HepG2 (cell line): Measurements from ENCODE around the gene SAP30. TPM values are rescaled to one million over a fixed set of nuclear protein-coding genes. Genes with fewer than 3 reads are reported as not detected.

Experiments used
- ATAC-seq: fragments of 200-7000 bp; cut with Tn5 transposase; 3 replicates; pipeline ENCODE4 v1.9.1; 2020; ENCODE audit warnings: mild to moderate bottlenecking, moderate library complexity
- BruUV-seq: library from RNA; stranded (reverse); fragments of 400-500 nt; replicated peaks from 2 replicates; lab custom pipeline; 2021; lab: Mats Ljungman, UMichigan
- CTCF ChIA-PET: fragments of 300-600 bp; formaldehyde crosslinking; extraction: SDS; loops from one replicate; lab custom pipeline; 2021; ENCODE audit warnings: low total read pairs, inconsistent platforms, low intra/inter-chr PET ratio; lab: Yijun Ruan, JAX
- POLR2A ChIA-PET: fragments of 350-600 bp; sonication (Branson Sonifier 250); formaldehyde crosslinking; loops from one replicate; lab custom pipeline; 2020; ENCODE audit warnings: antibody characterized with exemption, inconsistent platforms; lab: Yijun Ruan, JAX
- DNase-seq: peaks from one replicate; pipeline ENCODE4 v3.0.0-alpha.2; 2015; ENCODE audit warnings: low spot score
- FAIRE-seq: peaks from 3 replicates; lab custom pipeline; 2011; peaks lifted over from hg19 to GRCh38; lab: Jason Lieb, UNC
- H2AFZ ChIP-seq: one replicate; pipeline ENCODE4 v1.6.1; 2011; ENCODE audit warnings: low read length, inconsistent platforms
- H3K27ac ChIP-seq: fragments of 300-600 bp; 3 replicates; pipeline ENCODE4 v1.8.0; 2011; ENCODE audit warnings: mixed run types, mild to moderate bottlenecking, mixed read lengths, low read length, inconsistent platforms; ENCODE audit not compliant: insufficient read depth; ENCODE audit errors: extremely low read length
- H3K27me3 ChIP-seq, 2 experiments: fragments of 200-600 bp in 1 of 2; 2 replicates in 1 of 2; 3 replicates in 1 of 2; pipeline versions ENCODE4 v1.6.0 to v1.8.0; 2011; ENCODE audit warnings: low read length in 2 of 2, mild to moderate bottlenecking in 2 of 2, moderate library complexity in 2 of 2, inconsistent platforms in 1 of 2; ENCODE audit not compliant: insufficient read depth in 2 of 2, control insufficient read depth in 1 of 2
- H3K36me3 ChIP-seq, 2 experiments: fragments of 200-600 bp in 1 of 2; replicated peaks in 1 of 2; 2 replicates in 1 of 2; 3 replicates in 1 of 2; pipeline versions ENCODE4 v1.5.1 to v1.8.0; 2011; ENCODE audit warnings: low read length in 2 of 2, inconsistent platforms in 1 of 2; ENCODE audit not compliant: insufficient read depth in 2 of 2, control insufficient read depth in 1 of 2
- H3K4me1 ChIP-seq: 2 replicates; pipeline ENCODE4 v1.5.1; 2012; ENCODE audit warnings: low read length, inconsistent platforms; ENCODE audit not compliant: insufficient read depth
- H3K4me2 ChIP-seq: 2 replicates; pipeline ENCODE4 v1.6.0; 2011; ENCODE audit warnings: low read depth, low read length, inconsistent platforms
- H3K4me3 ChIP-seq, 3 experiments: fragments of 200-600 bp in 1 of 3; sonication (generic), shearing (Covaris generic) in 1 of 3; replicated peaks in 1 of 3; 2 replicates each; pipeline ENCODE4 v1.5.1; 2011 to 2016; ENCODE audit warnings: low read length in 3 of 3, inconsistent platforms in 2 of 3, low read depth in 2 of 3, mild to moderate bottlenecking in 2 of 3, control low read depth in 1 of 3, mixed read lengths in 1 of 3; ENCODE audit not compliant: insufficient read depth in 1 of 3
- H3K79me2 ChIP-seq: one replicate; pipeline ENCODE4 v1.6.1; 2011; ENCODE audit warnings: low read length, inconsistent platforms; ENCODE audit not compliant: insufficient read depth
- H3K9ac ChIP-seq: 2 replicates; pipeline ENCODE4 v1.6.0; 2011; ENCODE audit warnings: mild to moderate bottlenecking, low read depth, low read length, inconsistent platforms; ENCODE audit not compliant: insufficient read depth
- H3K9me3 ChIP-seq: 2 replicates; pipeline ENCODE4 v1.5.1; 2012; ENCODE audit warnings: mild to moderate bottlenecking, low read length
- H4K20me1 ChIP-seq: 2 replicates; pipeline ENCODE4 v1.6.0; 2011; ENCODE audit warnings: inconsistent platforms, mild to moderate bottlenecking, low read length, moderate library complexity; ENCODE audit not compliant: insufficient read depth
- GATAD2A ChIP-seq: IDR thresholded peaks from 2 replicates; pipeline ENCODE4 v1.6.1; 2016
- JUN ChIP-seq: sonication (generic); formaldehyde crosslinking; IDR thresholded peaks from 2 replicates; pipeline ENCODE4 v1.4.0; 2020; ENCODE audit warnings: mild to moderate bottlenecking, missing genetic modification reagents
- MAFK ChIP-seq, 2 experiments: IDR thresholded peaks in 1 of 2; conservative IDR thresholded peaks in 1 of 2; 2 replicates each; pipeline ENCODE4 v1.6.1; 2011; ENCODE audit warnings: improper control_type of control experiment in 2 of 2, low read length in 2 of 2
- MTA1 ChIP-seq: sonication (generic); formaldehyde crosslinking; IDR thresholded peaks from 2 replicates; pipeline ENCODE4 v1.4.0; 2020; ENCODE audit warnings: missing genetic modification reagents, mild to moderate bottlenecking, borderline replicate concordance
- SPEN ChIP-seq: sonication (generic); formaldehyde crosslinking; IDR thresholded peaks from 2 replicates; pipeline ENCODE4 v1.5.1; 2020; ENCODE audit warnings: low read depth, mild to moderate bottlenecking, missing genetic modification reagents
- ZBTB7B ChIP-seq: sonication (generic); formaldehyde crosslinking; IDR thresholded peaks from 2 replicates; pipeline ENCODE4 v1.4.0; 2020; ENCODE audit warnings: missing genetic modification reagents
- ZNF484 ChIP-seq: sonication (generic); formaldehyde crosslinking; IDR thresholded peaks from 2 replicates; pipeline ENCODE4 v1.5.1; 2020; ENCODE audit warnings: mild to moderate bottlenecking, low read depth, missing genetic modification reagents, borderline replicate concordance
- WGBS: methylation state at CpG from one replicate; pipeline ENCODE4 v1.1.6; 2017; ENCODE audit warnings: low lambda C conversion rate; 5-methylcytosine and 5-hydroxymethylcytosine counted together
- in situ Hi-C: cut with HindIII; loops from 2 replicates; pipeline ENCODE4 v1.10.0; 2017; ENCODE audit warnings: low pct_unique_long_range_greater_than_20kb; ENCODE audit not compliant: extremely low pct_ligation_motif_present
- intact Hi-C: fragments of 100-400 bp; cut with micrococcal nuclease; formaldehyde crosslinking; loops from one replicate; pipeline ENCODE4 v1.10.0; 2022; ENCODE audit not compliant: unreplicated experiment
- polyA plus RNA-seq, 8 experiments: library from polyadenylated mRNA; depleted of rRNA in 3 of 8; stranded (reverse) in 7 of 8; unstranded in 1 of 8; fragments of >200 nt; fragmentation: Illumina TruSeq in 4 of 8; extraction: Trizol in 4 of 8; gene quantifications; 2 replicates each; pipeline versions ENCODE4 v1.2.1 to v1.2.3, GENCODE V29; 2011 to 2016; ENCODE audit warnings: low read depth in 4 of 8, missing spikeins in 1 of 8, mixed read lengths in 1 of 8; ENCODE audit not compliant: insufficient read depth in 1 of 8
- total RNA-seq, 5 experiments: library from RNA; depleted of rRNA; stranded (reverse); fragments of >200 nt; fragmentation: Illumina TruSeq; extraction: Trizol; gene quantifications; 2 replicates each; pipeline ENCODE4 v1.2.3, GENCODE V29; 2016; ENCODE audit warnings: low read depth in 1 of 5
- TF ChIP-seq, protein P1 (sequence below): sonication (generic); formaldehyde crosslinking; IDR thresholded peaks from 2 replicates; pipeline ENCODE4 v1.5.0; 2020; ENCODE audit warnings: missing genetic modification reagents
- TF ChIP-seq, protein P2 (sequence below): sonication (generic); formaldehyde crosslinking; IDR thresholded peaks from 2 replicates; pipeline ENCODE4 v1.5.1; 2020; ENCODE audit warnings: mild to moderate bottlenecking, missing genetic modification reagents, borderline replicate concordance

Gene SAP30
- total and polyA plus RNA-seq, 2 of the 13 experiments (the other 11 are each of a cell fraction or from before 2014, with no cell fraction given): 14.2 to 25.1 TPM

DNA sequence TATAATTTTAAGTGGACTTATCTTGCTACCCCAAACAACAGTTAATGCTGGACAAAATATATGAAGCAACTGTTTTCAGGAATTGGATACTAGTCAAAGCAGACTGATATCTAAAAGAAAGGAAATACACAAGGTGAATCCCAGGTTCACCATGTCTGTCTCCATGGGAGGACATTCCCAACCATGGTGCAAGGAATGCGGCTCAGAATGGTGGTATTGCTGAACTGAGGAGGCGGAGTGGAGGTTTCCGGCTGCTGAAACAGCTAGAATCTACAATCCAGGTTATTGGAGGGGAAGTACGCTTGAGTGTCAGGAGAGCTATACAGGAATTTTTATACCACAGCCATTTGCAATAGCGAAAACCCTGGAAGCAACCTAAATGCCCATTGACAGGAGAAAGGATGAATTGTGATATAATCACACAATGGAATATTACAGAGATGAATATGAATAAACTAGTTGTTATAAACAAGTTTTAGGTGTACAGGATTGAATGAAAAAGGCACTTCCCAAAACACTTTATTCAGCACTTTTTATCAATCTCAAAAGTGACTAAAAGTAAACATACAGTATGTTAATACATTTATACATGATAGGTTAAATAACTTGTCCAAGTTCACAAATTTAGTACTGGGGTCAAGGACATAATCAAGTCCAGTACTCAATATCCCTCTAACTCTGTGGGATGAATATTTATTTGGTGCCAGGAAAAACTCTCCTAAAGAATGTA is 45.6 kb upstream of the SAP30 start:
- Histone ChIP-seq H3K4me2 (no peak overlapping the region), H3K79me2 (no peaks in the 10 kb centered on the region), H3K4me1 (no peaks in the 10 kb centered on the region), H3K9me3 (no peaks in the 10 kb centered on the region), H3K36me3 (peaks cover 0 to under 1% of the 10 kb centered on the region in 2 experiments; a peak in 1 of 5 replicates), H3K4me3 (no peak overlapping the region), H3K27me3 (no peaks in the 10 kb centered on the region), H3K27ac (no peak overlapping the region), H2AFZ (no peak overlapping the region), H3K9ac (no peak overlapping the region), H4K20me1 (no peaks in the 10 kb centered on the region)
- FAIRE-seq: no peak
- POLR2A ChIA-PET: interaction anchor here (1.6 kb wide), 1 partner anchor 9 kb away, joined by 5 read pairs; the partner anchor contains the start of gene HMGB2
- TF ChIP-seq, protein P1, sequence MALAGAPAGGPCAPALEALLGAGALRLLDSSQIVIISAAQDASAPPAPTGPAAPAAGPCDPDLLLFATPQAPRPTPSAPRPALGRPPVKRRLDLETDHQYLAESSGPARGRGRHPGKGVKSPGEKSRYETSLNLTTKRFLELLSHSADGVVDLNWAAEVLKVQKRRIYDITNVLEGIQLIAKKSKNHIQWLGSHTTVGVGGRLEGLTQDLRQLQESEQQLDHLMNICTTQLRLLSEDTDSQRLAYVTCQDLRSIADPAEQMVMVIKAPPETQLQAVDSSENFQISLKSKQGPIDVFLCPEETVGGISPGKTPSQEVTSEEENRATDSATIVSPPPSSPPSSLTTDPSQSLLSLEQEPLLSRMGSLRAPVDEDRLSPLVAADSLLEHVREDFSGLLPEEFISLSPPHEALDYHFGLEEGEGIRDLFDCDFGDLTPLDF (CRISPR knock-in tag): no peak
- peak in 1 of 2 experiments; percentile 40; a peak in 2 of 4 replicates for TF ChIP-seq MAFK (conservative IDR thresholded peaks at IDR 0.05 in 1 of 2, IDR thresholded peaks at IDR 0.05 in 1 of 2; ENCODE audit: low read length in 2 of 2)
- no peak for TF ChIP-seq GATAD2A (CRISPR knock-in tag)
- ATAC-seq: no peak
- BruUV-seq: no TSS peak
- in situ Hi-C loops: no loop called here
- intact Hi-C loops: no loop called here
- CTCF ChIA-PET: no interaction called here
- WGBS: 95% methylated on average over 5 of the region's 5 CpGs
- no peak for DNase-seq

DNA sequence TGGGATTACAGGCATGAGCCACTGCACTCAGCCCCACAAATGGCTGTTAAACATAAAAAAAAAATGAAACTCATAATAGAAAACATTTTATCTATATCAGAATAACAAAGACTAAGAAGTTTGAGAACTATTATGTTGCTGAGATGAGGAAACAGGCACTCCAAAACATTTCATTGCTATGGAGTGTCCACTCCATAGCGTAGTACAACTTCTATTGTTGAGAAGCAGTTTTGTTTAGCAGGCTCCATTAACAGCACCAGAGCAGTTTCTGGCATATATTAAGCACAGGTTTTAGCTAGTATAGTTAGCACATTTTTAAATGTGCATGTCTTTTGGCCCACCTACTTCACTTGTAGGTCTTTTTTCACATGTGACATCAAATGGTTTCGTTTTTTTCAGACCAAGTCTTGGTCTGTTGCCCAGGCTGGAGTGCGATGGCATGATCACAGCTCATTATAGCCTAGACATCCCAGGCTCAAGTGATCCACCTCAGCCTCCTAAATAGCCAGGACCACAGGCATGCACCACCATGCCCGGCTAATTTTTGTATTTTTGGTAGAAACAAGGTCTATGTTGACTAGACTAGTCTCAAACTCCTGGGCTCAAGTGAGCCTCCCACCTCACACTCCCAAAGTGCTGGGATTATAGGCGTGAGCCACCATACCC is 42.4 kb upstream of the SAP30 start:
- ChIA-PET CTCF (no interaction called here), POLR2A (no interaction called here)
- BruUV-seq: no TSS peak
- Histone ChIP-seq H2AFZ (no peak overlapping the region), H3K9ac (no peak overlapping the region), H4K20me1 (peaks cover 3% of the 10 kb centered on the region; the same call in 1 of the 2 replicates), H3K79me2 (peaks cover 18% of the 10 kb centered on the region), H3K9me3 (no peaks in the 10 kb centered on the region), H3K36me3 (peaks cover 0 to 13% of the 10 kb centered on the region in 2 experiments; a peak in 2 of 5 replicates), H3K4me2 (no peak overlapping the region), H3K4me3 (no peak overlapping the region), H3K27ac (no peak overlapping the region), H3K4me1 (peaks cover 12% of the 10 kb centered on the region), H3K27me3 (no peaks in the 10 kb centered on the region)
- WGBS: 99% methylated on average over 5 of the region's 5 CpGs
- in situ Hi-C loops (no loop called here), intact Hi-C loops (no loop called here)
- TF ChIP-seq JUN (CRISPR knock-in tag) (no peak), ZNF484 (no peak), ZBTB7B (CRISPR knock-in tag) (no peak), MTA1 (CRISPR knock-in tag) (no peak), SPEN (no peak)
- TF ChIP-seq, protein P2, sequence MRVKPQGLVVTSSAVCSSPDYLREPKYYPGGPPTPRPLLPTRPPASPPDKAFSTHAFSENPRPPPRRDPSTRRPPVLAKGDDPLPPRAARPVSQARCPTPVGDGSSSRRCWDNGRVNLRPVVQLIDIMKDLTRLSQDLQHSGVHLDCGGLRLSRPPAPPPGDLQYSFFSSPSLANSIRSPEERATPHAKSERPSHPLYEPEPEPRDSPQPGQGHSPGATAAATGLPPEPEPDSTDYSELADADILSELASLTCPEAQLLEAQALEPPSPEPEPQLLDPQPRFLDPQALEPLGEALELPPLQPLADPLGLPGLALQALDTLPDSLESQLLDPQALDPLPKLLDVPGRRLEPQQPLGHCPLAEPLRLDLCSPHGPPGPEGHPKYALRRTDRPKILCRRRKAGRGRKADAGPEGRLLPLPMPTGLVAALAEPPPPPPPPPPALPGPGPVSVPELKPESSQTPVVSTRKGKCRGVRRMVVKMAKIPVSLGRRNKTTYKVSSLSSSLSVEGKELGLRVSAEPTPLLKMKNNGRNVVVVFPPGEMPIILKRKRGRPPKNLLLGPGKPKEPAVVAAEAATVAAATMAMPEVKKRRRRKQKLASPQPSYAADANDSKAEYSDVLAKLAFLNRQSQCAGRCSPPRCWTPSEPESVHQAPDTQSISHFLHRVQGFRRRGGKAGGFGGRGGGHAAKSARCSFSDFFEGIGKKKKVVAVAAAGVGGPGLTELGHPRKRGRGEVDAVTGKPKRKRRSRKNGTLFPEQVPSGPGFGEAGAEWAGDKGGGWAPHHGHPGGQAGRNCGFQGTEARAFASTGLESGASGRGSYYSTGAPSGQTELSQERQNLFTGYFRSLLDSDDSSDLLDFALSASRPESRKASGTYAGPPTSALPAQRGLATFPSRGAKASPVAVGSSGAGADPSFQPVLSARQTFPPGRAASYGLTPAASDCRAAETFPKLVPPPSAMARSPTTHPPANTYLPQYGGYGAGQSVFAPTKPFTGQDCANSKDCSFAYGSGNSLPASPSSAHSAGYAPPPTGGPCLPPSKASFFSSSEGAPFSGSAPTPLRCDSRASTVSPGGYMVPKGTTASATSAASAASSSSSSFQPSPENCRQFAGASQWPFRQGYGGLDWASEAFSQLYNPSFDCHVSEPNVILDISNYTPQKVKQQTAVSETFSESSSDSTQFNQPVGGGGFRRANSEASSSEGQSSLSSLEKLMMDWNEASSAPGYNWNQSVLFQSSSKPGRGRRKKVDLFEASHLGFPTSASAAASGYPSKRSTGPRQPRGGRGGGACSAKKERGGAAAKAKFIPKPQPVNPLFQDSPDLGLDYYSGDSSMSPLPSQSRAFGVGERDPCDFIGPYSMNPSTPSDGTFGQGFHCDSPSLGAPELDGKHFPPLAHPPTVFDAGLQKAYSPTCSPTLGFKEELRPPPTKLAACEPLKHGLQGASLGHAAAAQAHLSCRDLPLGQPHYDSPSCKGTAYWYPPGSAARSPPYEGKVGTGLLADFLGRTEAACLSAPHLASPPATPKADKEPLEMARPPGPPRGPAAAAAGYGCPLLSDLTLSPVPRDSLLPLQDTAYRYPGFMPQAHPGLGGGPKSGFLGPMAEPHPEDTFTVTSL (CRISPR knock-in tag): no peak
- no peak for FAIRE-seq
- no peak for DNase-seq
- peak; percentile 30 for ATAC-seq
